Inflammatory macrophage treated with lipopolysaccharide for 4 hours (primary cell): ENCODE measurements around the gene MINDY4.
"Not testable (repeated sequence)": the region's sequence is repeated elsewhere in the genome, so short reads cannot be mapped to it uniquely, and the experiment has no call there.

ENCODE experiments used
- DNase-seq: peaks from one replicate; pipeline ENCODE4 v3.0.0-alpha.2; 2020

The MINDY4 gene

DNA sequence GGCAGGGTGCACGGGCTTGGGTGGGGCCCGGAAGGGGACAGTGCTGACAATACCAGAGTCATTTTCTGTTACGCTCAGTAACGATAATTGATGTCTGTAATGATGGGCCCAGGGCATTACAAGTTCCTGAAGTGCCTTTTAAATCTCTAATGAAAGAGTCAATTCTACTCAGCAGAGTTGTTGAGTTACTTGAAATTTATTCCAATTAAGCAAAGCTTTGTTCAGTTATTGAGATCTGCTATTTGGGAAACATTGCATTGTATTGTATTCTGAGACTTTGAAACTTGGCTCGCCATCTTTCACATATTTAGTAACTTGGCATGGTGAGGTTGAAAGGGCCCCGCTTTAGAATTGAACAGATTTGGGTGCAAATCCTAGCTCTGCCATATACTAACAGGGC is 34.7 kb downstream of the MINDY4 start:
- DNase-seq = no peak

DNA sequence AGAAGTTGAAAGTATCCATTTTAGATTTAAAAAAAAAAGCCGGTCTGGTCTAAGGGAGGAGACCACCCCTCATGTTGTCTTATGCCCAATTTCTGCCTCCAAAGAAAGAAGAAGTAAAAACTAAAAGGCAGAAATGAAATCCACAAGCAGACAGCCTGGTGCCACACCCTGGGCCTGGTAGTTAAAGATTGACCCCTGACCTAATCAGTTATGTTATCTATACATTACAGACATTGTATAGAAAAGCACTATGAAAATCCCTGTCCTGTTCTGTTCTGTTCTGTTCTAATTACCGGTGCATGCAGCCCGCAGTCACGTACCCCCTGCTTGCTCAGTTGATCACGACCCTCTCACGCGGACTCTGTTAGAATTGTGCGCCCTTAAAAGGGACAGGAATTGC is 36.3 kb downstream of the MINDY4 start:
- DNase-seq = not testable (repeated sequence)

DNA sequence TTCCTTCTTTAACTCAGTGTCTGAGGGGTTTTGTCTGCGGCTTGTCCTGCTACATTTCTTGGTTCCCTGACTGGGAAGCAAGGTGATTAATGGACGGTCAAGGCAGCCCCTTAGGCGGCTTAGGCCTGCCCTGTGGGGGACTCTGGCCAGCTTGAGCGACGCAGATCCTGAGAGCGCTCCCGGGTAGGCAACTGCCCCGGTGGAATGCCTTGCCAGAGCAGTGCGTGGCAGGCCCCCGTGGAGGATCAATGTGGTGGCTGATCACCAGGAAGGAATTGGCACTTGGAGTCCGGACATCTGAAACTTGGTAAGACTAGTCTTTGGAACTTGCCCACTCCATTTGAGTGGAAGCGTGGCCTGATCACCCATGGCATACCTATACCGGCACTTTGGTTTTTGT is 36.7 kb downstream of the MINDY4 start:
- DNase-seq = not testable (repeated sequence)

DNA sequence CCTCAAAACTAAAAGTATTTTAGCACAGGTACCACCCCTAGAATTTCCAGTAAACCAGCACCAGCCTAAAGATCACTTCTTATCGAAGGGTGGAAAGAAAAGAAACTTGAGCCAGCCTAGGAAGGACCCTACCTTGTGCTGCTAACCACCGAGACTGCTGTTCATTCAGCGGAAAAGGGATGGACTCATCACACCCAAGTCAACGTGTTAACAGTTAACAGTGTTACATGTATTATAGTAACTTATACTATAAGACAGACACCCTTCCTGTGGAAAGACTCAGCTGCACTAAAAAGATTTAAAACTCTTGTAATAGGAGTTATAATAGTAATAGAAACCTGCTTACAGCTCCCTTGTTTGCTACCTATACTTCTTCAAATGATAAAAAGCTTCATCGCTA is 39.8 kb downstream of the MINDY4 start:
- no peak for DNase-seq

DNA sequence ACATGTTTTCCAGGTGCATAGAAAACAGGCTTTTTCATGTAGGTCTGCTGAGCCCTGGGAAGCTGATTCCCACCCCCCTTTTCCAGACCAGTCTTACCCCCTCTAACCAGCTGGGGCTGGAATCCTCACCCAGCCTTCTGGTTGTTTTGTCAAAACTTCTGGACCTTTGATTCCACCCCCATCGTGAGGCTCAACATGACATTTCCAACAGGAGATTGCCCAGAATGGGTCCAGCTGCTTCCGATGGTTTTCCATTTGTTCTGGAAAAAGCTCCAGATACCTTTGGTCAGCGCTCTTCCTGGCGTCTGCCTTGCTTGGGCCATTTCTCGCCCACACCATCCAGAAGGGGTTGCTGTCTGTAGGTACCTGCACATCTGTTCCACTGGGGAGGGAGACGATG is 41.5 kb downstream of the MINDY4 start:
- DNase-seq = no peak

DNA sequence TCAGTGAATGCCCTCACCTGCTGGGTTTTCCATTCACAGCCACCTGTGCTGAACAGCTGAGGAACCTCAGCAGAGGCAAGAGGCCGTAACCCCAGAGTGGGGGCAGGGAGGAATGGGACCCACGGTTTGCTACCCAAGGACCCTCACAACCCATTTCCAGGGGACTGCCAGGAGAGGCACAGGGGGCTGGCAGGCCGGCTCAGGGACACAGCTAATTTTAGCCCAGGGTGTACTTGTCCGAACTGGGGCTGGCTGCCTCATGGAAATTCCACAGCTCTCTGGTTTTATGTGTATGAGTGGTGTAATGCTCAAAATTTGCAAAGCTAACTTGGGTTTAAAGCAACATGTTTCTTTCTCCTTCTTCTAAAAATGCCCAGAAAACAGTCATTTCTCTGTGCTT is 42.2 kb downstream of the MINDY4 start:
- DNase-seq = no peak

DNA sequence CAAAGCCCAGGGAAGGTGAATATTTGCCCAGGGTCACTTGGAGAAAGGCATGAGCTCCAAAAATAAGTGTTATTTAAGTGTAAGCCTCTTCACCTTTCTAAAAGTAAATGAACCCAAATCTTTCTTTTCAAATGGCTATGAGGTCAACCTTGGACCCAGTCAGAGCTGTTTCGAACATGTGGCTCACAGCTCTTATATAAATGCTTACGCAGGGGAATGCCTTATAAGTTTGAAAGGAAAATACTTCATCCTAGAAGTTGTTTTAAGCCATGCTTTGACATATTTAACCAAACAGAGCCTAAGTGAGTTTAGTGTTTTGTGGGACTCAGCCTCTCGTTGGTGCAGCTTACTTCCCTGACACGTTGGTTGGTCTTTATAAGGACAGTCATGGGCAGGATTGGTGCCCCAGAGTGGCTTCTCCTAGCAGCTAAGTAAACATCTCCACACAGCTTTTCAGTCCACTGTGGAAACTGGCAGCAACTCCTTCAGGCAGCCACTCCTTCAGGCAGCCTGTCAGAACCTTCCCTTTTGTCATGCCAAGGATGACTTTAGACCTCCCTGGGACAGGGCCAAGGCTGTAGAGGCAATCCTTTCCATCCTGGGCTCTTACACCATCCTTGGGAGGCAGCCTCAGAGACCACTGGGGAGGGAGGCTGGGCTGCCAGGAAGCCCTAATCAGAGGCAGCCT is 43.6 kb downstream of the MINDY4 start:
- no peak for DNase-seq

DNA sequence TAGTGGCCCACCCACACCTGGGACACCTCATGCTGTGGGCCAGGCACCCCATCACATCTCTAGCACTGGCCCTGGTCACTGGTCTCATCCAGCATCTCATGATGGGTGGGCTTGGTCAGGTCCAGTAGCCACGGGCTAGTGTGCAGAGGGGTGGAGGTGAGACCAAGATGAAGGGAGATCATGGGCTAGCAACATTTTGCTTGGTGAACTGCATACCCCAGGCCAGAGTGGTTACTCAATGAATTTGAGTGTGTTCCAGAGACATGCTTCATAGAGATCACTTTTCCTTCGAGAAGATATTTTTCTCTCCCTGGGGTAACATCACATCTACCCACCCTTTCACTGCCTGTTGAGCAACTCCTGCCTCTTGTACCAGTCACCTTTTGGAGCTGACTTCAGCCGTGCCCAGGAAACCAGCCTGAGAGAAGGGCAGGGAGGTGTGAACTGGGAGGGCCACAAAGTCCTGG is 44.2 kb downstream of the MINDY4 start:
- no peak for DNase-seq

DNA sequence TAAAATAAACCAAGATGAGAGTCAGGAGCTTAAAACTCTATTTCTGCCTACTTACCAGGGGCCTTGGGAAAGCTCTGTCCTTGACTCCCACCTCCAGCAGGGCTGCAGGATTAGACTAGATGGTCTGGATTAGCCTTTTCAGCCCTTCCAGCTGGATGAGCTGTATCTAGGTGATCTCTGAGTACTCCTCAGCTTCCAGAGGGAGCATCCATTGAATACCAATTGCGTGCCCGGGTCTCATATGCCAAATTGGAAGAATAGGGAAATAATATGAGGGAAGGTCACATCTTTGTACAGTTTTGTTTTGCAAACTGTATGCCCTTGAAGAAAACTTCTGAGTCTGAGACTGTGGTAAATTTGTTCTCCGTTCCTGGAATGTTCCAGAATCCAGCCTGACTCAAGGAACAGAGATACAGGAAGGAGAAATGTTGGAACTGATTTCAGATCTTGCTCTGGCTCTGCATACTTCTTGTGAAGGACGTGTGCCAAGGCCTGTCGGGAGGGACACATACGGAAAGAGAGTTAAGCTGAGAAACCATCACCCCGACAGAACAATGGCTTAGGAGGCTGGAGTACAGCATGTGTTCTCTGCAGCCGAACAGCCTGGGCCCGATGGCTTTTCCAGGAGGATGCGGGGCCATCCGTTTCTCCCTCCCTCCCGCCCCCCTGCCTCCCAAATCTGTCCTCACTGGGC is 44.9 kb downstream of the MINDY4 start:
- DNase-seq = no peak

DNA sequence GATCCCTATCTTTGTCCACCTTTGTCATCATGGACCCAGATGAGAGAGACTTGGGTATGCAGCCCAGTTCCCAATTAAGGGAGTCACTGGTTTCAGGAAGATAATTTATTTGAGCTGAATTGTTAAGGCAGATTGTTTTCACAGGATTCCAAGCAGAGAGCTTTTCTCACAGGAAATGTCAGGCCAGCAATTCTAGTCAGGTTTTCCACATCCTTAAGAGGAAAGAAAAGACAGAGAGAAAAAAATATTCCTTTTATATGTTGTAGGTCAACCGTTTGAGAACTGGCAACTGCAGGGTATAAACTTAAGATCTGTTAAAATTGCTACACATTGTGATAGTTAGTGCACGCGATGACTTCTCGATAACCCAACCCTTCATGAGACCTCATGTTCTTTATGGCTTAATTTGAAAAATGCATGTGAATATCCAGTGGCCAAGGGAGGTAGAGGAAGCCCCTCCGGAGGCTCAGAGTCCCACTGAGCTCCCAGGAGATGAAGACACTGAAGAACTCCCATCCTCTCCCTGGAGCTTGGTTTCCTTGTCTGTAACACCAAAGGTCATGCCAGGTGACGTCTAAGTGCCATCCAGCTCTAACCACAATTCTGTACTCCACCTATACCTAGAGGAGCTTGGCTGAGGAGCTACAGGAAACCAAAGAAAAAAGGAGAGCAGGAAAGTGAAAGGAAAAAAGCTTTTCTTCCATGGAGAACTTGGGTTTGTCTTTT is 45.6 kb downstream of the MINDY4 start:
- DNase-seq = no peak

DNA sequence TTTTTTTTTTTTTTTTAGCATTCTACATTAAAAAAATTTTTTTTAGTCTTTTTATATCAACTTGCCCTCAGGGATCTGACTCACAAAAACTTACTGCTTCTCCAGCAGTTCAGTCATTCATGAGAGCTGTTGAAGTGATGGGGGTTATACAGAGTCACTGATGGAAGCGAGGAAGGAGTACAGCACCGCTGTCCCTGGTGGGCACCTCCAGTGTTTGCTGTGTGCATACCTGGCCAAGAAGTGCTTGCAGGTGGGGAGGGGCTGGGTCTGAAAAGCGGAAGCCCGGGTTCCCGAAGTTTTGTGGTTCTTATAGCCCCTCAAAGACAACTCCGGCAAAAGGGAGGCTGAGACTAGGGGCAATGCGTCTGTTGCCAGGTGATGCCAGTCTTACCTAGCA is 46.2 kb downstream of the MINDY4 start:
- no peak for DNase-seq

DNA sequence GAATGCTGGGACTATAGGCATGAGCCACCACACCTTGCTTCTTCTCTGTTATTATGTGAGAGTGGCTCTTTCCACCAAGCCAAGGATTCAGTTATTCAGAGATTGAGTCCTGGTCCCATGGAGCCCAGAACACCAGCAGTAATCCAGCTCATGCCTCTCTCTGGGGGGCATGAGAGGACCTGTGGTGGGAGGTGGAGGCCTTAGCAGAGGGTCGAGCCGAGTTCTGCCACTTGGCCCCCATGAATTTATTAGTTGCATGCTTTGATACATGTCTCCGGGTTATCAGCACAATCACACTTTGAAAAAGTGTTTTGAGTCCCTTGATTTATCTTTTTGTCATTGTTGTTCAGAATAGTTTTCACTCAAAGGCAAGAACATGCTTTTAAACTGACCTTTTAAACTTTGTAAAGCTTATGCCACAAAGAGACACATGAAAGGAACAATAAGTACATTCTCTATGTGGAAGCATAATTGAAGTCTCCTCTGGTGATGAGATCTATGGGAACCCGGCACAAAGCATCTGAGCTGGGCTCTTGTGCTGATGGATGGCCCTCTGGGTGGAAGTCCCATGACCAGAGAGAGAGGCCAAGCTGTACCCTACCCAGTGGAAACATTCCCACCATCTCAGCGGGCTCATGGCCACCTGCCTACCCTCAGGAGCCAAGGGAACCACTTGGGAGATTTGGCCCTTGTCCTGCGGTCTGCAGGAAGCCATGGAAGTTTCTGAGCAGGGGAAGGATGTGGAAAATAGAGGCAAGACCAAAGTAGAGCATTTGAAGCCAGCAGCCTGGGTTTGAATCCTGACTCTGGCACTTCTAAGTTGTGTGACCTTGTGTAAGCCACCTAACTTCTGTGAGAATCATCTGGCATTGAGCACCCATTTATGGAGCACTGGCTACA is 53.9 kb downstream of the MINDY4 start:
- no peak for DNase-seq

DNA sequence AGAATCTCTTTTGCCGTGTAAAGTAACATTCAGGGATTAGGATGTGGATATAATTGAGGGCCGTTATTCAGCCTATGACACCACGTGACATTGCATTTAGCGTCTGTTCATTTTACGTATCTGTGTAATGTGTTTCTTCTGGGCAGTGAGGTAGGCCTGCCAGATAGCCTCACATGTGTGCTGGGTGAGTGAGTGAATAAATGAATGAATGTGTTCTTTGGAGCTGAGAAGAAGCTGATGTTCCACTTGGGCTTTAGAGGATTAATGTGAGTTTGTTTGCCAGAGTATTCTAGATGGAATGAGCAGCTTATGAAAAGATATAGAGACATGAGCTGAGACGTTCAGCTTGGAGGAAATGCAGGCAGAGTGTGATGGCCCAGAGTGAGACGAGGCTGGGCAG is 55.0 kb downstream of the MINDY4 start:
- DNase-seq = no peak

DNA sequence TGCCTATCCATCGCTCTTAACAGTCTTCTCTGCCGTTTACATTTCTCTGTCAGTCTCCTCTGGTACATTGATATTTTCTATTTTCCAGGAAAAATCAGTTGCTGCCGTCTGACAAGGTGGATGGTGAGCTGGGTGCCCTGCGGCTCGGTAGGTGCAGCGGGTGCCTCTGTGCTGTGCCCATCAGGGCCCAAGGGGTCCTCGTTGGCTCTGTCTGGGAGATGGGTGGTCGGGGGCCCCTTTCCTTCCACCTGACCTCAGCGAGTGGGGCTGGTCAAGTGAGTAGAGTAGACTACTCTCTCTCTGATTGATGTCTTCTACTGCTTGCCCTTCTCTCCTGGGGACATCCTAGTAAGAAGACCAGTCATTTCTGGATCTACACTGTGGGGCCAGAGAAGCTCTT is 57.4 kb downstream of the MINDY4 start:
- DNase-seq = no peak

DNA sequence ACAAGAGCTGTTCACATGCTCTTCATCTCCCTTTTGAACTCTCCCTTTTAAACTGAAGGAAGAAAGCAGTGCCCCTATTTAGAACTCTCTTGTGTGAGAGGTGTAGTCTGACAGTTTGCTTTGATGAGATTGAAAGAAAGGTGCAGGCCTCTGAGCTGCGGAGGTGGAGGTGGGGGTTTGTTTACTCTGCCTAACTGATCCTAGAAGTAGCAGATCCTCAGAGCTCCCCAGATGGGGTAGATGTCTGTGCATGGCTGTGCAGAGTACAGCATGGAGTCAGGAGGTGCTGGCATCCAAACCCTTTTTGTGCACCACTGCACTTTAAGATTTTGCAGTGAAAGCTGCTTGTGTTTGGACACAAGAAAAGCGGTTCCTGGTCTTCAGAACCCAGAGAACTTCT is 58.3 kb downstream of the MINDY4 start:
- no peak for DNase-seq

DNA sequence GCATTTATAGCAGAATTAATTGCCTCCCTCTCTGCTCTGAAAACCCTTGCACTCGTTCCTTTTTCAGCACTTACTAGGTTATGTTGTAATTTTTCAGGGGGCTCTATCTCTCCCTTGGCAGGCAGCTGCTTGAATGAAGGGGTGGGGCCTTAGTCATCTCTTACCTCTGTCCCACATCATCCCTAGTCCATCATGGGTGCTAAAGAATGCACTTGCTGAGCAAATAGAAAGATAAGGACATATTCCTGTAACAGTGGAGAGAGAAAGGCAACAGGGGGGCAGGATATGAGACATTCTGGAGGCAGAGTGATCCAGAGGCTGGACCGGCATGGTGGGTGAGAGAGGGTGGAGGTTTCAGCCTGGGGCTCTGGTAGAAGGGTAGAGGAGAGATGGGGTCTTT is 60.0 kb downstream of the MINDY4 start:
- DNase-seq = no peak

DNA sequence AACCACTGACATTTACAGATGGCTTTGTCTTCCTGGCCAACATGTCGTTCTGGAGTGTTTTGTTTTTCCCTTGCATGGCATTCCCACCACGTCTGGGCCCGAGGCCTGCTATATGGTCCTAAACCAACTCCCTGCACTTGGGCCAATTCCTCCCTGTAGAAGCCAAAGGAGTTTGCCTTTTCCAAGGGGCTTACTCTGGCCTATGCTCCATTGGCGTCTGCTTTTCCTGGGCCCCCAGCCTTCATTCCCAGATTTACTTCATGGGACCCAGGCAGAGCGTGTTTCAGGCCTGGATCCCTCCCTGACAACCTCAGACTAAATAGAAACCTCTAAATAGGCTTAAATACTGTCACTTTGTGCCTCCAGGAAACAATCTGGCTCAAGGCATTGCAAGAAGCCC is 60.7 kb downstream of the MINDY4 start:
- no peak for DNase-seq

DNA sequence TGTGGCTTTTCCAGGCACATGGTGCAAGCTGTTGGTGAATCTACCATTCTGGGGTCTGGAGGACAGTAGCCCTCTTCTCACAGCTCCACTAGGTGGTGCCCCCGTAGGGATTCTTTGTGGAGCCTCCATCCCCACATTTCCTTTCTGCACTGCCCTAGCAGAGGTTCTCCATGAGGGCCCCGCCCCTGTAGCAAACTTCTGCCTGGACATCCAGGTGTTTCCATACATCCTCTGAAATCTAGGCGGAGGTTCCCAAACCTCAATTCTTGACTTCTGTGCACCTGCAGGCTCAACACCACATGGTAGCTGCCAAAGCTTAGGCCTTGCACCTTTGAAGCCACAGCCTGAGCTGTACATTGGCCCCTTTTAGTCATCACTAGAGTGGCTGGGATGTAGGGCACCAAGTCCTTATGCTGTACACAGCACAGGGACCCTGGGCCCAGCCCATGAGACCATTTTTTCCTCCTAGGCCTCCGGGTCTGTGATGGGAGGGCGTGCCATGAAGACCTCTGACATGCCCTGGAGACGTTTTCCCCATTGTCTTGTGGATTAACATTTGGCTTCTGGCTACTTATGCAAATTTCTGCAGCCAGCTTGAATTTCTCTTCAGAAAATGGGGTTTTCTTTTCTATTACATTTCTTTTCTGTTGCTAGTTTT is 62.9 kb downstream of the MINDY4 start:
- DNase-seq = not testable (repeated sequence)

DNA sequence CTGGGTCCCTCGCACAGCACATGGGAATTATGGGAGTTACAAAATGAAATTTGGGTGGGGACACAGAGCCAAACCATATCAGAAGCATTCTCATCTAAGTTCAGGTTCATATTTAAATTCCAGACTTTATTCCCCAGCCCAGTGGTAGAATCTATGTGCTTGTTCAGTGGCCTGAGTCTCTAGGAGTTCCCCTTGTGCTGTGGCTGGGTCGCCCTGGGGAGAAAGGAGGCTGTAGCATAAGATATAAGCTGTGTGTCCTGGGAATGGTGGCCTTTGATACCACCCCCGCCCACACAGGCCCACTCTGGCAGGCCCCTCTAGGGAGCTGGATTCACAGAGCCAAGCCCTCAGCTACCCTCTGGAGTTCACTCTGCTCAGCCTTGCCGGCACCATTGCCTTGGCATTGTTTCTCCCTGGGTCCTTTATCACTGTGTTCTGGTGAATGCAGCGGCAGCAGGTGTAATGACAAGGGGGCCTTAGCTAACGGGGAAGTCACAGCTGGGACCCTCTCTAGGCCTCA is 64.2 kb downstream of the MINDY4 start:
- no peak for DNase-seq

DNA sequence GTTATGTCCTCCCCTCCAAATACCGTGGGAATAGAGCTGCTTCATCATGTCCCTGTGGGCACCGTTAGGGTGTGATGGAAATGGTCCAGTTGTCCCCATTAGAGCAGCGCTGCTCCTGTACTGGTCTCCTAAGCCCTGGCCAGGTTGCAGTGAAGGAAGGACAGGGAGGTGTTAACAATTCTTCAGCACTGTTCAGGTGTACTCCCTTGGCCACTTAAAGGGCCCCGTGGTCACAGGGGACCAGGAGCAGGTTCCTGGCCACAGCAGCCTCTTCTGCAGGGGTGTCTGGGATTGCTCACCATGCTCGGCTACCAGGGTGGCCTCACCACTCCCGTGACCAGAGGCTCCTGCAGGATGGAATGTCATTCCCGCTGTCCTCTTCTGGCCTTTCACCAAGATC is 65.8 kb downstream of the MINDY4 start:
- DNase-seq = no peak

DNA sequence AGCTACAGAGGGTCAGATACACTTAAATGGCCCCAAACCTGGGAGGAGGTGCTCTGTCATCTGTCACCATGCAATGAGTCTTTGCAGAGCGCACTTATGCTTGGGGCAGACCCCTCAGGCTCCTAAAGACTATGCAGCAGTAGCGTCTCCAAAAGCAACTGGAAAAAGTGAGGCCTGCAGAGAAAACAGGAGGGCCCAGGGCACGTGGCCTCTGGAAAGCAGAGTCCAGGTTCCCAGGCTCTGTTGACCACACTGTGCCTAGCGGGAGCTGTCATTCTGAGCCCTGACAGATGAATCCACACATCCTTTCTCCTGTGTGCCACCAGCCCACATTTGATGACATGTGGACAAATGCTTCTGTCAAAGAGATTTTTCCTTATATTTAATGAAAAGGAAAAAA is 66.4 kb downstream of the MINDY4 start:
- DNase-seq = no peak

DNA sequence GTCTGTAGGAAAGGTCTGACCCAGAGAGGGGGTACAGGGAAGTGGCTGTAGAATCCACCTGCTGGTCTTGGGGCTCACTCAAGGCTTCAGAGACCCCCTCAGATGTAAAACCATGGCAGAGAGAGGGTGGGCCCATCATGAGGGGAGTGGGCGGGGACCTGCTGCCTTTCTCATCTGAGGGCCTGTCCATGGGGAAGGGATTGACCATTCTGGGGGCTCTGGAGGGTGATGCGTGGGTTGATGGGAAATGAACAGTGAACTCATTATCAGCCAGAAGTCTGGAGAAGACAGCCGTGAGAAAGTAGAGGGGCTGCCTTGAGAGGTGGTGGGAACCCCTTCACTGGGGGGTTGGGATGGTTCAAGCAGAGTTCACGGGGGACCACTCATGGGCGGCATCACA is 66.8 kb downstream of the MINDY4 start:
- DNase-seq = no peak
